ENCODE results near the gene SMIM35.

SMIM35 gene

DNA sequence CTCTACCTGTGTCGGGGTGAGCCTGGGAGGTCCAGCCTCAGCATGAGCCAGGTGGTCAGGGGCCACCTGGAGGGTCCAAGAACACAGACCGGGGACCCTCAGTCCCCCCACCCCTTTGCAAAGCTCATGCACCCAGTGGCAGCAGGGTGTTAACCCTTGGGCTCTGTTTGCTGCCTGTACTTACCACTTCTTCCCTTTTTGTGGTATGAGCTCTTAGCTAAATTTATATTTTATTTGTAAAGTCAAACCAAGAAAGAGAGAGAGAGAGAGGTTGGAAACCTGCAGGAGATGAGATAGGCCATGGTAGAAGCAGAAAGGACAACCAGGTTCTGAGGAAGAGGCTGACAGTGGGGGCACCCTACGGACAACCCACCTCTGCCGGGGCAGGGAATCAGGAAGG, 70.7 kb downstream of the SMIM35 start:
- Histone ChIP-seq H4K20me1 (ENCODE audit: low read depth, low read length) (no peaks in the 10 kb centered on the region), H3K4me3 (ENCODE audit: insufficient read depth, low read length, poor library complexity, severe bottlenecking) (no peak overlapping the region), H3K9me3 (ENCODE audit: insufficient read depth, low read length) (peaks cover 23% of the 10 kb centered on the region; the same call in 1 of the 2 replicates), H3K9ac (ENCODE audit: low read length) (no peak overlapping the region), H3K27me3 (ENCODE audit: low read length) (no peaks in the 10 kb centered on the region), H3F3A (ENCODE audit: insufficient read depth) (peaks cover 16% of the 10 kb centered on the region), H3K9me2 (replicated peaks; ENCODE audit: insufficient read depth, low read length) (no peaks in the 10 kb centered on the region), H3K79me2 (ENCODE audit: insufficient read depth, low read length) (no peaks in the 10 kb centered on the region), H3K27ac (ENCODE audit: low read depth, low read length) (peak overlapping the region; percentile 42), H3K36me3 (ENCODE audit: low read length) (peaks cover 9% of the 10 kb centered on the region; the same call in 1 of the 2 replicates), H2AFZ (ENCODE audit: low read depth, low read length, severe bottlenecking) (no peak overlapping the region), H3K4me2 (ENCODE audit: low read depth, low read length, poor library complexity, severe bottlenecking) (peak overlapping the region; percentile 5)
- TF ChIP-seq, protein P1, sequence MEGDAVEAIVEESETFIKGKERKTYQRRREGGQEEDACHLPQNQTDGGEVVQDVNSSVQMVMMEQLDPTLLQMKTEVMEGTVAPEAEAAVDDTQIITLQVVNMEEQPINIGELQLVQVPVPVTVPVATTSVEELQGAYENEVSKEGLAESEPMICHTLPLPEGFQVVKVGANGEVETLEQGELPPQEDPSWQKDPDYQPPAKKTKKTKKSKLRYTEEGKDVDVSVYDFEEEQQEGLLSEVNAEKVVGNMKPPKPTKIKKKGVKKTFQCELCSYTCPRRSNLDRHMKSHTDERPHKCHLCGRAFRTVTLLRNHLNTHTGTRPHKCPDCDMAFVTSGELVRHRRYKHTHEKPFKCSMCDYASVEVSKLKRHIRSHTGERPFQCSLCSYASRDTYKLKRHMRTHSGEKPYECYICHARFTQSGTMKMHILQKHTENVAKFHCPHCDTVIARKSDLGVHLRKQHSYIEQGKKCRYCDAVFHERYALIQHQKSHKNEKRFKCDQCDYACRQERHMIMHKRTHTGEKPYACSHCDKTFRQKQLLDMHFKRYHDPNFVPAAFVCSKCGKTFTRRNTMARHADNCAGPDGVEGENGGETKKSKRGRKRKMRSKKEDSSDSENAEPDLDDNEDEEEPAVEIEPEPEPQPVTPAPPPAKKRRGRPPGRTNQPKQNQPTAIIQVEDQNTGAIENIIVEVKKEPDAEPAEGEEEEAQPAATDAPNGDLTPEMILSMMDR (IDR thresholded peaks at IDR 0.05; ENCODE audit: insufficient read depth, low read length, poor library complexity, severe bottlenecking): no peak
- no peak for TF ChIP-seq EZH2phosphoT487 (conservative IDR thresholded peaks at IDR 0.05; ENCODE audit: low read length)

DNA sequence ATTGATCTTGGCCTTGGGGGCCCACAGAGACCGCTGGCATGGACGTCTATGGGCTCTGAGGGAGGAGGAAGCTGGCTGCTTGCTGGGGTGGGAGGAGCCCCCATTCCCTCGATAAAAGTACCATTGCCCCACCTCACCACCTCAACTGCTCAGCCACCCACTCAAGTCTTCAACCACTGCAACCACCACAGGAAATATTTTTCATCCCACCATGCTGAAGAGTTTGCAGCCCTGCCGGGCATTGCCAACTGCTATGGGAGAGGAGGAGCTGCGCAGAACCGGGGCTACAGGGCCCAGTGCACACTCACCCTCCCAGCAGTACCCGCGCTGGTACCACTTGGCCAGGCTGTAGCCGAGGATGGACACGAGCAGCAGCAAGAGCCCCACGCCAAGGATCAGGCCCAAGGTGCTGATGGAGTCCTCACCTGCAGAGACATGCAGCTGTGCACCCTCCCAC, 71.3 kb downstream of the SMIM35 start:
- Histone ChIP-seq H3K9me3 (ENCODE audit: insufficient read depth, low read length) (peaks cover 17% of the 10 kb centered on the region; the same call in 1 of the 2 replicates), H3K4me2 (ENCODE audit: low read depth, low read length, poor library complexity, severe bottlenecking) (peak overlapping the region; percentile 5), H4K20me1 (ENCODE audit: low read depth, low read length) (no peaks in the 10 kb centered on the region)

DNA sequence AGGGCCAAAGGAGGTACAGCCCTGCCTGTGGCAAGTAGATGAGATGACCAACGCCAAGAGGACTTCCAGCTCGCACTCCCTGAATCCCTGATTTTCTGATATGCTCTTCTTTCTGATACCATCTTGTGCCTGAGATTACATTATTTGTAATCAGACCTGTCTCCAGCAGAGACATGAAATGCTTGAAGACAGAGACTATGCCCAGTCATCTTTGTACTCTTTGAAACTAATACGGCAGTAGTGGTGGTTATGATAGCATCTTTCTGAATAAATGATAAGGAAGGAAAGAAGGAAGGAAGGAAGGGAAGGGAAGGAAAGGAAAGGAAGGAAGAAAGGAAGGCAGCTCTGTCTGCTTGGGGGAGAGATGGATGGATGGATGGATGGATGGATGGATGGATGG, 72.7 kb downstream of the SMIM35 start:
- Histone ChIP-seq H4K20me1 (ENCODE audit: low read depth, low read length) (no peaks in the 10 kb centered on the region), H2AFZ (ENCODE audit: low read depth, low read length, severe bottlenecking) (no peak overlapping the region), H3K4me2 (ENCODE audit: low read depth, low read length, poor library complexity, severe bottlenecking) (no peak overlapping the region), H3K27ac (ENCODE audit: low read depth, low read length) (no peak overlapping the region), H3K36me3 (ENCODE audit: low read length) (no peaks in the 10 kb centered on the region), H3K27me3 (ENCODE audit: low read length) (no peaks in the 10 kb centered on the region), H3K9ac (ENCODE audit: low read length) (no peak overlapping the region), H3K9me3 (ENCODE audit: insufficient read depth, low read length) (peaks cover 17% of the 10 kb centered on the region; the same call in 1 of the 2 replicates), H3K4me3 (ENCODE audit: insufficient read depth, low read length, poor library complexity, severe bottlenecking) (no peak overlapping the region), H3K9me2 (replicated peaks; ENCODE audit: insufficient read depth, low read length) (no peaks in the 10 kb centered on the region), H3K79me2 (ENCODE audit: insufficient read depth, low read length) (no peaks in the 10 kb centered on the region), H3F3A (ENCODE audit: insufficient read depth) (peaks cover 35% of the 10 kb centered on the region)
- no peak for TF ChIP-seq EZH2phosphoT487 (conservative IDR thresholded peaks at IDR 0.05; ENCODE audit: low read length)
- TF ChIP-seq, protein P1 (IDR thresholded peaks at IDR 0.05; ENCODE audit: insufficient read depth, low read length, poor library complexity, severe bottlenecking): no peak

More for the DNA sequence above, 71.3 kb downstream of the SMIM35 start:
- H2AFZ ChIP-seq (ENCODE audit: low read depth, low read length, severe bottlenecking): no peak overlapping the region
- H3F3A ChIP-seq (ENCODE audit: insufficient read depth): peaks cover 21% of the 10 kb centered on the region
- no peak overlapping the region for H3K4me3 ChIP-seq (ENCODE audit: insufficient read depth, low read length, poor library complexity, severe bottlenecking)
- no peak overlapping the region for H3K9ac ChIP-seq (ENCODE audit: low read length)
- H3K27me3 ChIP-seq (ENCODE audit: low read length): no peaks in the 10 kb centered on the region
- peak overlapping the region; percentile 42 for H3K27ac ChIP-seq (ENCODE audit: low read depth, low read length)
- TF ChIP-seq EZH2phosphoT487 (conservative IDR thresholded peaks at IDR 0.05; ENCODE audit: low read length): no peak
- TF ChIP-seq, protein P1 (IDR thresholded peaks at IDR 0.05; ENCODE audit: insufficient read depth, low read length, poor library complexity, severe bottlenecking): no peak
- no peaks in the 10 kb centered on the region for H3K9me2 ChIP-seq (replicated peaks; ENCODE audit: insufficient read depth, low read length)
- no peaks in the 10 kb centered on the region for H3K79me2 ChIP-seq (ENCODE audit: insufficient read depth, low read length)
- H3K36me3 ChIP-seq (ENCODE audit: low read length): 0 out of 2 replicates have a peak, but pooled peaks cover 2% of the 10 kb centered on the region

Measured in SU-DHL-6 (cell line).